Naive thymus-derived CD4-positive, alpha-beta T cell (primary cell): ENCODE measurements around the gene S100A16. TPM values are rescaled to one million over a fixed set of nuclear protein-coding genes. Genes with fewer than 3 reads are reported as not detected.

ENCODE experiments used
- ATAC-seq: fragments of 150-1000 bp; cut with Tn5 transposase; 2 replicates; pipeline ENCODE4 v1.10.0; 2021; ENCODE audit warnings: mild to moderate bottlenecking, moderate library complexity
- CTCF ChIA-PET: fragments of 350-600 bp; sonication (Branson Sonifier 250); formaldehyde crosslinking; loops from one replicate; lab custom pipeline; 2021; ENCODE audit warnings: antibody characterized with exemption; lab: Charles Lee
- POLR2A ChIA-PET: fragments of 350-600 bp; sonication (Branson Sonifier 250); formaldehyde crosslinking; loops from one replicate; lab custom pipeline; 2021; ENCODE audit warnings: antibody characterized with exemption, inconsistent platforms; lab: Charles Lee
- DNase-seq, 9 donors: peaks; one replicate each; pipeline versions ENCODE4 v3.0.0 to v3.0.0-alpha.2; 2020 to 2022; ENCODE audit warnings: mixed read lengths in 1 of 9
- H3K27ac ChIP-seq: one replicate; pipeline ENCODE4 v1.7.0; 2013; ENCODE audit warnings: mild to moderate bottlenecking, low read depth, low read length, moderate library complexity
- H3K27me3 ChIP-seq, 2 donors: one replicate each; pipeline ENCODE4 v1.7.0; 2013; ENCODE audit warnings: low read length in 2 of 2, mild to moderate bottlenecking in 2 of 2, moderate library complexity in 2 of 2; ENCODE audit not compliant: control insufficient read depth in 2 of 2, insufficient read depth in 2 of 2
- H3K36me3 ChIP-seq, 3 experiments: 1 replicate in 2 of 3; 2 replicates in 1 of 3; pipeline ENCODE4 v1.7.0; 2013; ENCODE audit warnings: low read length in 3 of 3, mild to moderate bottlenecking in 3 of 3, moderate library complexity in 1 of 3; ENCODE audit not compliant: insufficient read depth in 3 of 3, control insufficient read depth in 2 of 3
- H3K4me1 ChIP-seq, 2 donors: one replicate each; pipeline ENCODE4 v1.7.0; 2013; ENCODE audit warnings: low read length in 2 of 2, mild to moderate bottlenecking in 2 of 2, moderate library complexity in 1 of 2; ENCODE audit not compliant: control insufficient read depth in 2 of 2, insufficient read depth in 2 of 2
- H3K4me3 ChIP-seq: 2 replicates; pipeline ENCODE4 v1.7.0; 2013; ENCODE audit warnings: mild to moderate bottlenecking, low read length
- H3K9me3 ChIP-seq, 3 experiments: 1 replicate in 2 of 3; 2 replicates in 1 of 3; pipeline ENCODE4 v1.7.0; 2013; ENCODE audit warnings: low read length in 3 of 3; ENCODE audit not compliant: control insufficient read depth in 2 of 3
- H3K27ac Mint-ChIP-seq, 9 donors: one replicate each; pipeline ENCODE4 v1.8.0; 2020 to 2022; ENCODE audit warnings: mixed read lengths in 9 of 9, mild to moderate bottlenecking in 8 of 9, moderate library complexity in 5 of 9, inconsistent platforms in 2 of 9
- H3K27me3 Mint-ChIP-seq, 5 donors: one replicate each; pipeline ENCODE4 v1.8.0; 2021 to 2022; ENCODE audit warnings: mixed read lengths in 5 of 5, mild to moderate bottlenecking in 1 of 5
- H3K36me3 Mint-ChIP-seq, 5 donors: one replicate each; pipeline ENCODE4 v1.8.0; 2020 to 2022; ENCODE audit warnings: mixed read lengths in 5 of 5, mild to moderate bottlenecking in 3 of 5, inconsistent platforms in 1 of 5
- H3K4me1 Mint-ChIP-seq, 7 donors: one replicate each; pipeline ENCODE4 v1.8.0; 2020 to 2022; ENCODE audit warnings: mixed read lengths in 7 of 7, mild to moderate bottlenecking in 3 of 7, inconsistent platforms in 1 of 7
- H3K4me3 Mint-ChIP-seq, 10 donors: one replicate each; pipeline ENCODE4 v1.8.0; 2020 to 2022; ENCODE audit warnings: mild to moderate bottlenecking in 10 of 10, mixed read lengths in 10 of 10, moderate library complexity in 6 of 10, inconsistent platforms in 2 of 10
- H3K9me3 Mint-ChIP-seq, 11 donors: one replicate each; pipeline ENCODE4 v1.8.0; 2020 to 2022; ENCODE audit warnings: mixed read lengths in 11 of 11, mild to moderate bottlenecking in 4 of 11, inconsistent platforms in 1 of 11, moderate library complexity in 1 of 11
- intact Hi-C, 2 donors: fragments of 100-400 bp; cut with micrococcal nuclease; formaldehyde crosslinking; loops; one replicate each; pipeline ENCODE4 v1.15.1; 2023
- polyA plus RNA-seq, 2 donors: library from polyadenylated mRNA; unstranded; fragments of 300-500 nt; fragmentation: Illumina TruSeq; gene quantifications; one replicate each; pipeline ENCODE4 v1.2.3, GENCODE V29; 2021
- total RNA-seq, 6 experiments: library from RNA in 5 of 6; stranded (reverse) in 5 of 6; gene quantifications; 1 replicate in 5 of 6; 2 replicates in 1 of 6; pipeline ENCODE4 v1.2.3 and lab custom pipeline; 2021 to 2026

The S100A16 gene
- total and polyA plus RNA-seq, 7 experiments from 2014 or later = not detected

- ATAC-seq (no peak), DNase-seq (no peak)
- H3K36me3 Mint-ChIP-seq = no peaks in the 10 kb centered on the region
- peaks cover 0 to 5% (median 0%) of the 10 kb centered on the region in 7 donors for H3K4me1 Mint-ChIP-seq
- ChIA-PET CTCF (no interaction called here), POLR2A (interaction anchor here (0.6 kb wide), 1 partner anchor 21 kb away, joined by 3 read pairs; the partner anchor contains the start of gene CHTOP)
- Histone ChIP-seq H3K4me1 (no peaks in the 10 kb centered on the region), H3K4me3 (no peak overlapping the region), H3K9me3 (no peaks in the 10 kb centered on the region), H3K27me3 (no peaks in the 10 kb centered on the region), H3K27ac (no peak overlapping the region), H3K36me3 (no peaks in the 10 kb centered on the region)
- no peak overlapping the region for H3K4me3 Mint-ChIP-seq
- peaks cover 0 to 5% (median 0%) of the 10 kb centered on the region in 5 donors for H3K27me3 Mint-ChIP-seq
- H3K27ac Mint-ChIP-seq = no peak overlapping the region
- intact Hi-C loops = no loop called here
- no peaks in the 10 kb centered on the region for H3K9me3 Mint-ChIP-seq
These were observed 704 bp downstream of the S100A16 start for GRCh38 chr1:153612111-153612754.

- H3K4me1 Mint-ChIP-seq = peaks cover 0 to 5% (median 0%) of the 10 kb centered on the region in 7 donors
- ChIA-PET POLR2A (no interaction called here), CTCF (interaction anchor here (0.7 kb wide), 1 partner anchor 300 kb away, joined by 4 read pairs; no protein-coding TSS in a partner anchor)
- H3K27ac Mint-ChIP-seq = peak overlapping the region in 1 of 9 donors; percentile 3
- ATAC-seq = no peak
- H3K4me3 Mint-ChIP-seq = no peak overlapping the region
- DNase-seq = no peak
- Histone ChIP-seq H3K4me3 (no peak overlapping the region), H3K36me3 (no peaks in the 10 kb centered on the region), H3K9me3 (no peaks in the 10 kb centered on the region), H3K27ac (no peak overlapping the region), H3K4me1 (no peaks in the 10 kb centered on the region), H3K27me3 (no peaks in the 10 kb centered on the region)
- intact Hi-C loops = no loop called here
- peaks cover 0 to 5% (median 0%) of the 10 kb centered on the region in 5 donors for H3K27me3 Mint-ChIP-seq
- no peaks in the 10 kb centered on the region for H3K36me3 Mint-ChIP-seq
- H3K9me3 Mint-ChIP-seq = no peaks in the 10 kb centered on the region
These were observed 1.6 kb downstream of the S100A16 start for GRCh38 chr1:153611356-153611755.

DNA sequence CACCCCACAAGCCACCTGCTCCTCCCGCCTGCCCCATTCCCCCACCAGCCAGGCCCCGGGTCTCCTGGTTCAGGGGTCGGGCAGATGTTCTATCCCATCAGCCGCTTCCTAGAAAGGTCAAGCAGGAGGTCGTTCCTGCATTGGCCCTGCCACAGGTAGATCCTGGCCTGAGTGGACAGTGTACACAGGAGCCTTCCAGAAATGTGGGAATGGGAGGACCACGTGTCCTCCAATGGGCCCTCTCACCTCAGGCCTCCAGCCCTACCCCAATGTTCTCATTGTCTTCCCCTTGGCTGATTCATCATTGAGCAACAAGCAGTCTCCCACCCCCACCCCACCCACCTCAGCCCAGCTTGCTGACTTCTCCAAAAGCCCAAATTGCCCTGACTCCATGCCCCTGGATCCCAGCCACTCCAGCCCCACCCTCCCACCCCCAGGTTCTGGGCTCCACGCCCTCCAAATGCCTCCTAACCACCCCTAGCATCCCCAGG, 2.1 kb downstream of the S100A16 start:
- H3K27ac Mint-ChIP-seq = no peak overlapping the region
- no peaks in the 10 kb centered on the region for H3K9me3 Mint-ChIP-seq
- CTCF ChIA-PET = interaction anchor here (0.7 kb wide), 1 partner anchor 300 kb away, joined by 4 read pairs; no protein-coding TSS in a partner anchor
- peaks cover 0 to 5% (median 0%) of the 10 kb centered on the region in 7 donors for H3K4me1 Mint-ChIP-seq
- no peaks in the 10 kb centered on the region for H3K36me3 ChIP-seq
- no peak overlapping the region for H3K27ac ChIP-seq
- POLR2A ChIA-PET = no interaction called here
- no peaks in the 10 kb centered on the region for H3K9me3 ChIP-seq
- ATAC-seq (no peak), DNase-seq (no peak)
- no peak overlapping the region for H3K4me3 Mint-ChIP-seq
- no peaks in the 10 kb centered on the region for H3K4me1 ChIP-seq
- H3K36me3 Mint-ChIP-seq = no peaks in the 10 kb centered on the region
- peaks cover 0 to 5% (median 0%) of the 10 kb centered on the region in 5 donors for H3K27me3 Mint-ChIP-seq
- intact Hi-C loops = no loop called here
- no peak overlapping the region for H3K4me3 ChIP-seq
- no peaks in the 10 kb centered on the region for H3K27me3 ChIP-seq

DNA sequence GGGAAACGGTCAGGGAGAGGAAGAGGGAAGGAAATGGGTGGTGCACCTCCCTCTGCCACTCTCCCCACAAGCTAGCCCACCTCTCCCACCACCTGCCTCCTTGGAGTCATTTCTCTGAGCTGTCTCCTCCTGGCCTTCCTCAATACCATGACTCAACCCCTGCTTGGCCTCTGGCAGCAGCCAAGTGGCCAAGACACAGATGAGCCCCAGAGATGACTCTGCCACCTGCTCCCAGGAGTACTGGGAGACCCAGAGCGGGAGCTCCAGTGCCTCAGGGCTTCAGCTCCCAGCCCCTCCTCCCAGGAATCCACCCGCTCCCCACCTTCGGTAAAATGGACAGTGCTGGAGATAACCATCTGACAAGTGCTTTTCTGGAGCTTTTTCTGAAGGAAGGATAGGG, 2.6 kb downstream of the S100A16 start:
- Histone ChIP-seq H3K36me3 (no peaks in the 10 kb centered on the region), H3K9me3 (no peaks in the 10 kb centered on the region), H3K4me1 (no peaks in the 10 kb centered on the region), H3K27me3 (no peaks in the 10 kb centered on the region), H3K4me3 (no peak overlapping the region), H3K27ac (no peak overlapping the region)
- H3K27me3 Mint-ChIP-seq = peaks cover 0 to 5% (median 0%) of the 10 kb centered on the region in 5 donors
- intact Hi-C loops = no loop called here
- ChIA-PET CTCF (no interaction called here), POLR2A (no interaction called here)
- ATAC-seq = no peak
- H3K4me1 Mint-ChIP-seq = peaks cover 0 to 5% (median 0%) of the 10 kb centered on the region in 7 donors
- DNase-seq = no peak
- no peaks in the 10 kb centered on the region for H3K36me3 Mint-ChIP-seq
- no peaks in the 10 kb centered on the region for H3K9me3 Mint-ChIP-seq
- no peak overlapping the region for H3K27ac Mint-ChIP-seq
- no peak overlapping the region for H3K4me3 Mint-ChIP-seq

DNA sequence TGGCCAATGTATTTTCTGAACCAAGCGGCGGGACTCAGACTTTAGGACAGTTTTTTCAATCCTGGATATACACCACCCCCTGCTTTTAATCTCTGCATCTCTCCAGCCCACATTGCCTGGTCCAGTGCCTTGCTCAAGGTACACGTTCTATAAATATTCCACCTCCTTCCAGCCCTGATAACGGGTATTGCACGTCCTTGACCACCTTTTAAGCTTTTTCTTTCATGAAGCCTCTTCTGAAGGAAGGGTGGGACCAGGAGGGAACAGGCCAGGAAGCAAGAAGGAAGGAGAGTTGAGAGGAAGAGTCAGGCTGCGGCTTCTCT, 3.4 kb downstream of the S100A16 start:
- intact Hi-C loops = no loop called here
- ATAC-seq = no peak
- POLR2A ChIA-PET = no interaction called here

DNA sequence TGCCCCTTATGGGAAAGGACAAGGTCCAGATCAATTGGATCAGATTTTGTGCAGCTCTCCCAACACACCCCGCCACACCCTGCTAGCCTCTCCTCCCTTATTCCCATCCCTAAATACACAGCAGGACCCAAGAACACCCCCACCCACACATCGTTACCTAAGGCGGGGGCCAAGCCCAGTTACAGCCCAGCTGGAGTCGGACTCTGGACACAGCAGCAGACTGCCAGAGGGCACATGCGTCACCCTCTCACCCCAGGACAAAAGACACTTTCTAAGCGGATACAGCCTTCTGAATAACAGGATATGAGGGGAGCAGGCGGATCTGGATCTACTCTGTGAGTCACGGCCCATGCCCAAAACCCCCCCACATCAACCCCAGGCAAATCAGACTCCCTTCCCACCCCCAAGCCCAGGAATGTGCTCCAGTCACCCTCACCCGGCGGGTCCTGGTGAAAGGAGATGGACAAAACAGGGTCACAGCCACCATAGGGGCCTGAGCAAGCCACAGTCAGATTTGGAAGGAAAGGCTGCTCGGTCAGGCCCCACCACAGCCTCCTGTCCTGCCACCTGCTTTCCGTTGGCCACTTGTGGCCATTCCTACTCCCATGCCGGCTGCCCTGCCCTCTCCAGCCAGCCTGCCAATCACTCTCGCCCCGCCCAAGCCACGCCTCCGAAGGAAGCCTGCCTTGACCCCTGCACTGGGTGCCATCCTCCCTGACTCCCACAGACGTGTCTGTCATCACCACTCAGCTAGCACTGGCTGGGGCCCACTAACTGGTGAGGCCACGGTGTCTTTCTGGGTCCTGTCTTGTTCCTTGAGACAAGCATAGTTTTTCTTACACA, 4.0 kb downstream of the S100A16 start:
- DNase-seq = no peak
- Mint-ChIP-seq H3K36me3 (no peaks in the 10 kb centered on the region), H3K4me3 (no peak overlapping the region), H3K27me3 (peaks cover 0 to 11% (median 0%) of the 10 kb centered on the region in 5 donors), H3K27ac (peak overlapping the region in 1 of 9 donors; percentile 25), H3K9me3 (no peaks in the 10 kb centered on the region), H3K4me1 (peaks cover 0 to 5% (median 0%) of the 10 kb centered on the region in 7 donors)
- Histone ChIP-seq H3K27me3 (no peaks in the 10 kb centered on the region), H3K9me3 (no peaks in the 10 kb centered on the region), H3K36me3 (no peaks in the 10 kb centered on the region), H3K4me3 (no peak overlapping the region), H3K27ac (no peak overlapping the region), H3K4me1 (no peaks in the 10 kb centered on the region)
- POLR2A ChIA-PET = no interaction called here
- no peak for ATAC-seq
- CTCF ChIA-PET = no interaction called here
- intact Hi-C loops = no loop called here

More for the DNA sequence above, 3.4 kb downstream of the S100A16 start:
- H3K4me3 Mint-ChIP-seq = no peak overlapping the region
- H3K27ac Mint-ChIP-seq = no peak overlapping the region
- Histone ChIP-seq H3K36me3 (no peaks in the 10 kb centered on the region), H3K4me1 (no peaks in the 10 kb centered on the region), H3K27me3 (no peaks in the 10 kb centered on the region), H3K4me3 (no peak overlapping the region), H3K9me3 (no peaks in the 10 kb centered on the region), H3K27ac (no peak overlapping the region)
- no peaks in the 10 kb centered on the region for H3K9me3 Mint-ChIP-seq
- CTCF ChIA-PET = no interaction called here
- DNase-seq = no peak
- peaks cover 0 to 7% (median 0%) of the 10 kb centered on the region in 5 donors for H3K27me3 Mint-ChIP-seq
- no peaks in the 10 kb centered on the region for H3K36me3 Mint-ChIP-seq
- peaks cover 0 to 5% (median 0%) of the 10 kb centered on the region in 7 donors for H3K4me1 Mint-ChIP-seq
